ENCODE results near the gene TYK2.
"Not testable (repeated sequence)": the region's sequence is repeated elsewhere in the genome, so short reads cannot be mapped to it uniquely, and the experiment has no call there.

Gene TYK2

GRCh38 chr19:10380313-10381102, at the start of gene TYK2:
Gene TYK2, minus strand, starts transcription at chr19:10380572. Its CDS starts 2,166 bp downstream, at chr19:10378406.
- DNase-seq = peak; percentile 99

- DNase-seq = no peak
These were observed 48.6 kb upstream of the TYK2 start for GRCh38 chr19:10428996-10429381.

- DNase-seq = no peak
These were observed 46.8 kb upstream of the TYK2 start for GRCh38 chr19:10427169-10427568.

- DNase-seq = peak; percentile 15
These were observed 43.8 kb upstream of the TYK2 start for GRCh38 chr19:10424011-10424637.

GRCh38 chr19:10422846-10423245, 42.5 kb upstream of the TYK2 start:
- DNase-seq = peak; percentile 22

GRCh38 chr19:10422046-10422461, 41.7 kb upstream of the TYK2 start:
- DNase-seq = no peak

GRCh38 chr19:10421240-10422045, 41.1 kb upstream of the TYK2 start:
- no peak for DNase-seq

- DNase-seq = peak; percentile 17
These were observed 40.3 kb upstream of the TYK2 start, which contains the start of gene PDE4A for GRCh38 chr19:10420444-10421239. Gene PDE4A, plus strand, starts transcription at chr19:10420538. Its CDS starts 227 bp downstream, at chr19:10420765.

GRCh38 chr19:10419646-10420443, 39.5 kb upstream of the TYK2 start:
- peak; percentile 96 for DNase-seq

- DNase-seq = peak; percentile 48
These were observed 38.9 kb upstream of the TYK2 start for GRCh38 chr19:10419200-10419645.

- DNase-seq = peak; percentile 29
These were observed 38.3 kb upstream of the TYK2 start for GRCh38 chr19:10418485-10419199.

- peak; percentile 17 for DNase-seq
These were observed 37.8 kb upstream of the TYK2 start for GRCh38 chr19:10418235-10418484.

- no peak for DNase-seq
These were observed 37.3 kb upstream of the TYK2 start for GRCh38 chr19:10417541-10418234.

- peak; percentile 81 for DNase-seq
These were observed 36.2 kb upstream of the TYK2 start for GRCh38 chr19:10416380-10417257.

- DNase-seq = no peak
These were observed 35.7 kb upstream of the TYK2 start for GRCh38 chr19:10416083-10416379.

- no peak for DNase-seq
These were observed 32.0 kb upstream of the TYK2 start for GRCh38 chr19:10412257-10412977.

- DNase-seq = not testable (repeated sequence)
These were observed 30.9 kb upstream of the TYK2 start for GRCh38 chr19:10411224-10411623.

GRCh38 chr19:10408511-10409283, 28.3 kb upstream of the TYK2 start:
- DNase-seq = no peak
